Measurements from ENCODE around the gene ECE1. TPM values are rescaled to one million over a fixed set of nuclear protein-coding genes. Genes with fewer than 3 reads are reported as not detected.

Gene ECE1
- total and polyA plus RNA-seq, 2 donors (not counting 1 experiment from before 2014, with no cell fraction given): 131 to 138 TPM

DNA sequence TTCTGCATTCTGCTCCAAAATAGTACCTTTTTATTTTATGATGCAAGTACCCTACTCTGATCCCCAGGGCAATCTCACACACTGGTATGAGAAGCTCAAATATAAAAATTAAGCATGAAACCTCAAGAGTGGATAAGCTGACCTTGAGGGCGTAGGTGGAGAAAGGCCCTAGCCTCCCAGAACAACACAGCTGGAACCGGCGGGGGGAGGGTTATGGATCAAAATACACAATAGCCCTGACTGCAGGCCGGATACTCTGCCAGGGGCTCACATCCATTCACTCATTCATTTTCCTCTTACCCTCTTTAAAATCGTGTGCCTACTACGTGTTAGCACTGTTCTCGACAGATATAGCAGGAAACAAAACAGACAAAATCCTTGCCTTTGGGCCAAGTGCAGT lies 32.8 kb upstream of the ECE1 start:
- Histone ChIP-seq H3K36me3 (ENCODE audit: control insufficient read depth, insufficient read depth, low read length) (peaks cover 3% of the 10 kb centered on the region), H3K4me1 (ENCODE audit: control insufficient read depth, extremely low read depth, insufficient read depth, low read length) (peaks cover 81% of the 10 kb centered on the region), H3K9me3 (ENCODE audit: control insufficient read depth, insufficient read depth, low read depth, low read length) (no peaks in the 10 kb centered on the region), H3K79me2 (ENCODE audit: control insufficient read depth, insufficient read depth, low read length) (peaks cover 68% of the 10 kb centered on the region), H3K27ac (ENCODE audit: insufficient read depth, low read length) (peak overlapping the region; percentile 57), H4K20me1 (ENCODE audit: control insufficient read depth, extremely low read depth, insufficient read depth, low read length) (no peaks in the 10 kb centered on the region), H3K4me2 (ENCODE audit: extremely low read depth, insufficient read depth, low read length) (peak overlapping the region; percentile 42), H2AFZ (ENCODE audit: low read length) (no peak overlapping the region), H3K9ac (ENCODE audit: insufficient read depth, low read length) (no peak overlapping the region), H3K4me3 (replicated peaks in 1 of 4; ENCODE audit: control extremely low read depth in 1 of 4, insufficient read depth in 1 of 4, low read depth in 3 of 4, low read length in 4 of 4) (no peak overlapping the region), H3K27me3 (ENCODE audit: control insufficient read depth, insufficient read depth, low read length) (no peaks in the 10 kb centered on the region)
- DNase-seq (ENCODE audit: low read depth in 2 of 2): peak in 1 of 2 donors; percentile 55
- no peak for TF ChIP-seq EZH2 (IDR thresholded peaks at IDR 0.05; ENCODE audit: low read length, missing control alignments)
- TF ChIP-seq, protein P1, sequence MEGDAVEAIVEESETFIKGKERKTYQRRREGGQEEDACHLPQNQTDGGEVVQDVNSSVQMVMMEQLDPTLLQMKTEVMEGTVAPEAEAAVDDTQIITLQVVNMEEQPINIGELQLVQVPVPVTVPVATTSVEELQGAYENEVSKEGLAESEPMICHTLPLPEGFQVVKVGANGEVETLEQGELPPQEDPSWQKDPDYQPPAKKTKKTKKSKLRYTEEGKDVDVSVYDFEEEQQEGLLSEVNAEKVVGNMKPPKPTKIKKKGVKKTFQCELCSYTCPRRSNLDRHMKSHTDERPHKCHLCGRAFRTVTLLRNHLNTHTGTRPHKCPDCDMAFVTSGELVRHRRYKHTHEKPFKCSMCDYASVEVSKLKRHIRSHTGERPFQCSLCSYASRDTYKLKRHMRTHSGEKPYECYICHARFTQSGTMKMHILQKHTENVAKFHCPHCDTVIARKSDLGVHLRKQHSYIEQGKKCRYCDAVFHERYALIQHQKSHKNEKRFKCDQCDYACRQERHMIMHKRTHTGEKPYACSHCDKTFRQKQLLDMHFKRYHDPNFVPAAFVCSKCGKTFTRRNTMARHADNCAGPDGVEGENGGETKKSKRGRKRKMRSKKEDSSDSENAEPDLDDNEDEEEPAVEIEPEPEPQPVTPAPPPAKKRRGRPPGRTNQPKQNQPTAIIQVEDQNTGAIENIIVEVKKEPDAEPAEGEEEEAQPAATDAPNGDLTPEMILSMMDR (conservative IDR thresholded peaks at IDR 0.05 in 1 of 2, IDR thresholded peaks at IDR 0.05 in 1 of 2; ENCODE audit: low read depth in 1 of 2, low read length in 2 of 2): no peak

DNA sequence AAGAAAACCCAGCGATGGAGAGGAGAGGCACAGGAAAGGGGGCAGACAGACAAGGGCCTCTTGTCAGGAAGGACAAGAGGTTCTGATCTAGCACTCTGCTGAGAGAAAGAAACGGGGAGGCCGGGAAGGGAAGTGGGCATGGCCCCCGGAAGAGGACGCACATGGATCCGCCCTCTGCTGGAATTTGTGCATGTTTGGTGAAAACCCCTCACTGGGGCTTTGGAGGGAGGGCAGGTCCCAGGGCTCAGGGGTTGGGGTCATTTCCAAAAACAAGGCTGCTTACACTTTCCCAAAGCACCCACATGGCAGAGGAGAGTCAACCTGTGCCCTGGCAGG lies 32.4 kb upstream of the ECE1 start:
- Histone ChIP-seq H3K27ac (ENCODE audit: insufficient read depth, low read length) (peak overlapping the region; percentile 57), H3K4me1 (ENCODE audit: control insufficient read depth, extremely low read depth, insufficient read depth, low read length) (peaks cover 85% of the 10 kb centered on the region), H3K9me3 (ENCODE audit: control insufficient read depth, insufficient read depth, low read depth, low read length) (no peaks in the 10 kb centered on the region), H3K4me2 (ENCODE audit: extremely low read depth, insufficient read depth, low read length) (peak overlapping the region; percentile 42), H4K20me1 (ENCODE audit: control insufficient read depth, extremely low read depth, insufficient read depth, low read length) (no peaks in the 10 kb centered on the region), H3K36me3 (ENCODE audit: control insufficient read depth, insufficient read depth, low read length) (peaks cover 3% of the 10 kb centered on the region), H3K27me3 (ENCODE audit: control insufficient read depth, insufficient read depth, low read length) (no peaks in the 10 kb centered on the region), H2AFZ (ENCODE audit: low read length) (no peak overlapping the region), H3K4me3 (replicated peaks in 1 of 4; ENCODE audit: control extremely low read depth in 1 of 4, insufficient read depth in 1 of 4, low read depth in 3 of 4, low read length in 4 of 4) (no peak overlapping the region), H3K79me2 (ENCODE audit: control insufficient read depth, insufficient read depth, low read length) (peaks cover 68% of the 10 kb centered on the region), H3K9ac (ENCODE audit: insufficient read depth, low read length) (no peak overlapping the region)
- peak in 1 of 2 donors; percentile 16 for DNase-seq (ENCODE audit: low read depth in 2 of 2)
- TF ChIP-seq, protein P1 (conservative IDR thresholded peaks at IDR 0.05 in 1 of 2, IDR thresholded peaks at IDR 0.05 in 1 of 2; ENCODE audit: low read depth in 1 of 2, low read length in 2 of 2): no peak
- no peak for TF ChIP-seq EZH2 (IDR thresholded peaks at IDR 0.05; ENCODE audit: low read length, missing control alignments)

DNA sequence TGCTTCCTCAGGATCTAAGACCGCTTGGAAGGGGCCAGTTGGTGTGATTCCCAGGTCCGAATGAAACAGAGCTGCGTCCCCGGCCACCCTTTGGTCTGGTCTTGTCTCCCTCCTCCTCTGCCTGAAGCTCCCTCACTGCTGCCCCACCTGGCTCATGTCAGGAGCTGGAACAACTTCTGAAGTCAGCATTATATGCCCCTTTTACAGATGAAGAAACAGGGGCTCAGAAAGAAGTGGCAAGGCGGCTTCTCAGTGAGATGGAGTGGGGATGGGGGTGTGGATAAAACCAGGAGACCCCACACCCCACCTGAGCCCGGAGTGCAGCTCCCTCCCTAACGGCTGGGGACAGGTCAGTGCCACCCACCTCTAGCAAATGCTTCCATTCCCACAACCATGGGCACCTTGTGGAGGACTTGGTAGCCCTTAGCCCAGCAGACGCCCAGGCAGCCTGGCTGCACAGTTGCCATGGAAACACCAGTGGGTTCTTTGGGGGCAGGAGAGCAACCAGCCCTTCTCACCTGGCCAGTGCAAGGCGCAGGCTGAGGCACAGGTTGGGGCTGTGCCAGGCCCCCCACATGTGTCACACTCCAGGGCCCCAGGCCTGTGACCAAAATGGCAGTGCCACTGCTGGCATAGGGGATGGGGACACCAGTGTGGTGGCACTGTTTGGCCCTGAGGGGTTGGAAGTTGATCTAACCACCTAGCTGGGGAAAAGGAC lies 31.9 kb upstream of the ECE1 start:
- TF ChIP-seq EZH2 (IDR thresholded peaks at IDR 0.05; ENCODE audit: low read length, missing control alignments): no peak
- TF ChIP-seq, protein P1 (conservative IDR thresholded peaks at IDR 0.05 in 1 of 2, IDR thresholded peaks at IDR 0.05 in 1 of 2; ENCODE audit: low read depth in 1 of 2, low read length in 2 of 2): no peak
- H3K27me3 ChIP-seq (ENCODE audit: control insufficient read depth, insufficient read depth, low read length): no peaks in the 10 kb centered on the region
- H4K20me1 ChIP-seq (ENCODE audit: control insufficient read depth, extremely low read depth, insufficient read depth, low read length): no peaks in the 10 kb centered on the region
- no peak for DNase-seq (ENCODE audit: low read depth in 2 of 2)
- peaks cover 64% of the 10 kb centered on the region for H3K79me2 ChIP-seq (ENCODE audit: control insufficient read depth, insufficient read depth, low read length)
- peak overlapping the region; percentile 57 for H3K27ac ChIP-seq (ENCODE audit: insufficient read depth, low read length)
- no peak overlapping the region for H3K9ac ChIP-seq (ENCODE audit: insufficient read depth, low read length)
- no peaks in the 10 kb centered on the region for H3K9me3 ChIP-seq (ENCODE audit: control insufficient read depth, insufficient read depth, low read depth, low read length)
- no peak overlapping the region for H3K4me2 ChIP-seq (ENCODE audit: extremely low read depth, insufficient read depth, low read length)
- H2AFZ ChIP-seq (ENCODE audit: low read length): no peak overlapping the region
- peaks cover 3% of the 10 kb centered on the region for H3K36me3 ChIP-seq (ENCODE audit: control insufficient read depth, insufficient read depth, low read length)
- peaks cover 85% of the 10 kb centered on the region for H3K4me1 ChIP-seq (ENCODE audit: control insufficient read depth, extremely low read depth, insufficient read depth, low read length)
- no peak overlapping the region for H3K4me3 ChIP-seq (replicated peaks in 1 of 4; ENCODE audit: control extremely low read depth in 1 of 4, insufficient read depth in 1 of 4, low read depth in 3 of 4, low read length in 4 of 4)
